Measurements from ENCODE around the gene IGF2. TPM values are rescaled to one million over a fixed set of nuclear protein-coding genes. Genes with fewer than 3 reads are reported as not detected.
"Not testable (repeated sequence)": the region's sequence is repeated elsewhere in the genome, so short reads cannot be mapped to it uniquely, and the experiment has no call there.

IGF2 gene
- total and polyA plus RNA-seq, 10 of the 15 experiments (the other 5 are each of a cell fraction or from before 2014, with no cell fraction given), result 0.41 TPM; not detected in 9

DNA sequence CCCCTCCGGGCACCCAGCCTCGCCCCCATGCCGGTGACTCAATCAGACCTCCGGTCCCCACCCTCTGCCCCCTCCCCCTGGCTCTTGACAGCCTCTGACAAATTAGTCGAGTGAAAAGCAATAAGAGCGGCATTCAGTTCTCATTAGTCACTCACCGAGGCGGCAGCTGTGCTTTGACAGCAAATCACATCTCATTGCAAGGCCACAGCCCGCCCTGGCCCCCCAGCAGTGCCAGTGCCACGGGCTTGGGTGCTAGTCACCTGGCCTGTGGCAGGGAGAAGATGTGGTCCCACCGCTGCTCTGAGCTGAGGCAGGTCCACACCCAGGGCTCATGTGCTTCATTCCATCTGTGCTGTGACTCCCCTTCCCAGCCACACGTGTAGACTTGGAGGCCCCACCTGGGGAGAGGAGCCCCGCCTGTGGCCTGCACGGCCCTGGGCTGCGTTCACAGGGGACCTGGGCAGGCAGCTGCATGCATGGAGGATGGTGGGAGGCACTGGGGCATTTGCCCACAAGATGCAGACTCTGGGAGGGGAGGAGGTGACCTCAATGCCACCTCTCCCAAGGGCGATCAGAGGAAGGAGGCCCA, 39.8 kb upstream of the IGF2 start (continued):
- TF ChIP-seq, protein P1, sequence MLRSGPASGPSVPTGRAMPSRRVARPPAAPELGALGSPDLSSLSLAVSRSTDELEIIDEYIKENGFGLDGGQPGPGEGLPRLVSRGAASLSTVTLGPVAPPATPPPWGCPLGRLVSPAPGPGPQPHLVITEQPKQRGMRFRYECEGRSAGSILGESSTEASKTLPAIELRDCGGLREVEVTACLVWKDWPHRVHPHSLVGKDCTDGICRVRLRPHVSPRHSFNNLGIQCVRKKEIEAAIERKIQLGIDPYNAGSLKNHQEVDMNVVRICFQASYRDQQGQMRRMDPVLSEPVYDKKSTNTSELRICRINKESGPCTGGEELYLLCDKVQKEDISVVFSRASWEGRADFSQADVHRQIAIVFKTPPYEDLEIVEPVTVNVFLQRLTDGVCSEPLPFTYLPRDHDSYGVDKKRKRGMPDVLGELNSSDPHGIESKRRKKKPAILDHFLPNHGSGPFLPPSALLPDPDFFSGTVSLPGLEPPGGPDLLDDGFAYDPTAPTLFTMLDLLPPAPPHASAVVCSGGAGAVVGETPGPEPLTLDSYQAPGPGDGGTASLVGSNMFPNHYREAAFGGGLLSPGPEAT (IDR thresholded peaks at IDR 0.05; ENCODE audit: low read depth), result no peak
- TF ChIP-seq BMI1 (IDR thresholded peaks at IDR 0.05; ENCODE audit: borderline replicate concordance) (no peak), STAT1 (conservative IDR thresholded peaks at IDR 0.05) (no peak), ZNF384 (IDR thresholded peaks at IDR 0.05; ENCODE audit: borderline replicate concordance, low read depth, low read length) (no peak)
- TF ChIP-seq, protein P2, sequence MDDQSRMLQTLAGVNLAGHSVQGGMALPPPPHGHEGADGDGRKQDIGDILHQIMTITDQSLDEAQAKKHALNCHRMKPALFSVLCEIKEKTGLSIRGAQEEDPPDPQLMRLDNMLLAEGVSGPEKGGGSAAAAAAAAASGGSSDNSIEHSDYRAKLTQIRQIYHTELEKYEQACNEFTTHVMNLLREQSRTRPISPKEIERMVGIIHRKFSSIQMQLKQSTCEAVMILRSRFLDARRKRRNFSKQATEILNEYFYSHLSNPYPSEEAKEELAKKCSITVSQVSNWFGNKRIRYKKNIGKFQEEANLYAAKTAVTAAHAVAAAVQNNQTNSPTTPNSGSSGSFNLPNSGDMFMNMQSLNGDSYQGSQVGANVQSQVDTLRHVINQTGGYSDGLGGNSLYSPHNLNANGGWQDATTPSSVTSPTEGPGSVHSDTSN (IDR thresholded peaks at IDR 0.05; ENCODE audit: insufficient replicate concordance, low read depth, low read length), result no peak

- BruUV-seq (replicated peaks); RAD21 ChIA-PET (ENCODE audit: unreplicated experiment); intact Hi-C loops (cut with micrococcal nuclease; ENCODE audit: unreplicated experiment); H4K20me1 ChIP-seq (ENCODE audit: control insufficient read depth, insufficient read depth); CTCF ChIA-PET; H2AFZ ChIP-seq (ENCODE audit: control insufficient read depth, low read depth, low read length); FAIRE-seq; POLR2A ChIA-PET; H3K4me1 ChIP-seq (ENCODE audit: control insufficient read depth, insufficient read depth, low read length); H3K36me3 ChIP-seq (ENCODE audit: control insufficient read depth in 2 of 2, insufficient read depth in 2 of 2, low read length in 1 of 2); SMC1A ChIA-PET (ENCODE audit: uncharacterized antibody, unreplicated experiment); H3K4me3 ChIP-seq; H3K79me2 ChIP-seq (ENCODE audit: control insufficient read depth, insufficient read depth, low read length); H3K9ac ChIP-seq (ENCODE audit: control insufficient read depth, insufficient read depth, low read length); in situ Hi-C loops (cut with MboI); H3K27me3 ChIP-seq (replicated peaks in 1 of 2; ENCODE audit: control insufficient read depth in 2 of 2, insufficient read depth in 2 of 2, low read length in 1 of 2); H3K9me3 ChIP-seq (replicated peaks; ENCODE audit: control insufficient read depth, insufficient read depth, low read length); DNase-seq (ENCODE audit: low read depth, low spot score); H3K27ac ChIP-seq (ENCODE audit: control insufficient read depth, insufficient read depth); H3K4me2 ChIP-seq (ENCODE audit: control insufficient read depth, insufficient read depth); ATAC-seq: not testable (repeated sequence)
- WGBS (ENCODE audit: insufficient coverage, insufficient replicate concordance, low lambda C conversion rate, missing lambda C conversion rate), result 27% methylated on average over 14 of the region's 16 CpGs
These were observed 39.0 kb upstream of the IGF2 start for GRCh38 chr11:2178055-2178773.

Data from GM12878 (cell line).